HepG2 (cell line): Measurements from ENCODE around the gene SMCHD1. TPM values are rescaled to one million over a fixed set of nuclear protein-coding genes. Genes with fewer than 3 reads are reported as not detected.
A peak's percentile ranks its signal among the peaks of the same experiment; 100 is the strongest.

Experiments used
- ATAC-seq: fragments of 200-7000 bp; cut with Tn5 transposase; 3 replicates; pipeline ENCODE4 v1.9.1; 2020; ENCODE audit warnings: mild to moderate bottlenecking, moderate library complexity
- BruUV-seq: library from RNA; stranded (reverse); fragments of 400-500 nt; replicated peaks from 2 replicates; lab custom pipeline; 2021; lab: Mats Ljungman, UMichigan
- CTCF ChIA-PET: fragments of 300-600 bp; formaldehyde crosslinking; extraction: SDS; loops from one replicate; lab custom pipeline; 2021; ENCODE audit warnings: low total read pairs, inconsistent platforms, low intra/inter-chr PET ratio; lab: Yijun Ruan, JAX
- POLR2A ChIA-PET: fragments of 350-600 bp; sonication (Branson Sonifier 250); formaldehyde crosslinking; loops from one replicate; lab custom pipeline; 2020; ENCODE audit warnings: antibody characterized with exemption, inconsistent platforms; lab: Yijun Ruan, JAX
- DNase-seq: peaks from one replicate; pipeline ENCODE4 v3.0.0-alpha.2; 2015; ENCODE audit warnings: low spot score
- FAIRE-seq: peaks from 3 replicates; lab custom pipeline; 2011; peaks lifted over from hg19 to GRCh38; lab: Jason Lieb, UNC
- H2AFZ ChIP-seq: one replicate; pipeline ENCODE4 v1.6.1; 2011; ENCODE audit warnings: low read length, inconsistent platforms
- H3K27ac ChIP-seq: fragments of 300-600 bp; 3 replicates; pipeline ENCODE4 v1.8.0; 2011; ENCODE audit warnings: mixed run types, mild to moderate bottlenecking, mixed read lengths, low read length, inconsistent platforms; ENCODE audit not compliant: insufficient read depth; ENCODE audit errors: extremely low read length
- H3K27me3 ChIP-seq, 2 experiments: fragments of 200-600 bp in 1 of 2; 2 replicates in 1 of 2; 3 replicates in 1 of 2; pipeline versions ENCODE4 v1.6.0 to v1.8.0; 2011; ENCODE audit warnings: low read length in 2 of 2, mild to moderate bottlenecking in 2 of 2, moderate library complexity in 2 of 2, inconsistent platforms in 1 of 2; ENCODE audit not compliant: insufficient read depth in 2 of 2, control insufficient read depth in 1 of 2
- H3K36me3 ChIP-seq, 2 experiments: fragments of 200-600 bp in 1 of 2; replicated peaks in 1 of 2; 2 replicates in 1 of 2; 3 replicates in 1 of 2; pipeline versions ENCODE4 v1.5.1 to v1.8.0; 2011; ENCODE audit warnings: low read length in 2 of 2, inconsistent platforms in 1 of 2; ENCODE audit not compliant: insufficient read depth in 2 of 2, control insufficient read depth in 1 of 2
- H3K4me1 ChIP-seq: 2 replicates; pipeline ENCODE4 v1.5.1; 2012; ENCODE audit warnings: low read length, inconsistent platforms; ENCODE audit not compliant: insufficient read depth
- H3K4me2 ChIP-seq: 2 replicates; pipeline ENCODE4 v1.6.0; 2011; ENCODE audit warnings: low read depth, low read length, inconsistent platforms
- H3K4me3 ChIP-seq, 3 experiments: fragments of 200-600 bp in 1 of 3; sonication (generic), shearing (Covaris generic) in 1 of 3; replicated peaks in 1 of 3; 2 replicates each; pipeline ENCODE4 v1.5.1; 2011 to 2016; ENCODE audit warnings: low read length in 3 of 3, inconsistent platforms in 2 of 3, low read depth in 2 of 3, mild to moderate bottlenecking in 2 of 3, control low read depth in 1 of 3, mixed read lengths in 1 of 3; ENCODE audit not compliant: insufficient read depth in 1 of 3
- H3K79me2 ChIP-seq: one replicate; pipeline ENCODE4 v1.6.1; 2011; ENCODE audit warnings: low read length, inconsistent platforms; ENCODE audit not compliant: insufficient read depth
- H3K9ac ChIP-seq: 2 replicates; pipeline ENCODE4 v1.6.0; 2011; ENCODE audit warnings: mild to moderate bottlenecking, low read depth, low read length, inconsistent platforms; ENCODE audit not compliant: insufficient read depth
- H3K9me3 ChIP-seq: 2 replicates; pipeline ENCODE4 v1.5.1; 2012; ENCODE audit warnings: mild to moderate bottlenecking, low read length
- H4K20me1 ChIP-seq: 2 replicates; pipeline ENCODE4 v1.6.0; 2011; ENCODE audit warnings: inconsistent platforms, mild to moderate bottlenecking, low read length, moderate library complexity; ENCODE audit not compliant: insufficient read depth
- MAFK ChIP-seq, 2 experiments: IDR thresholded peaks in 1 of 2; conservative IDR thresholded peaks in 1 of 2; 2 replicates each; pipeline ENCODE4 v1.6.1; 2011; ENCODE audit warnings: improper control_type of control experiment in 2 of 2, low read length in 2 of 2
- PAF1 ChIP-seq: IDR thresholded peaks from 2 replicates; pipeline ENCODE4 v1.6.1; 2016; ENCODE audit warnings: missing genetic modification reagents, missing compliant biosample characterization
- ZHX1 ChIP-seq: sonication (generic); formaldehyde crosslinking; IDR thresholded peaks from 2 replicates; pipeline ENCODE4 v1.8.1; 2022; ENCODE audit warnings: low read depth, mild to moderate bottlenecking, missing genetic modification reagents
- ZNF205 ChIP-seq: IDR thresholded peaks from 2 replicates; pipeline ENCODE4 v1.6.1; 2018; ENCODE audit warnings: missing biosample characterization, missing genetic modification reagents
- ZNF441 ChIP-seq: sonication (generic); formaldehyde crosslinking; IDR thresholded peaks from 2 replicates; pipeline ENCODE4 v1.7.0; 2021; ENCODE audit warnings: missing genetic modification reagents, borderline replicate concordance
- ZNF564 ChIP-seq: sonication (generic); formaldehyde crosslinking; IDR thresholded peaks from 2 replicates; pipeline ENCODE4 v1.8.1; 2023; ENCODE audit warnings: mild to moderate bottlenecking, missing genetic modification reagents
- WGBS: methylation state at CpG from one replicate; pipeline ENCODE4 v1.1.6; 2017; ENCODE audit warnings: low lambda C conversion rate; 5-methylcytosine and 5-hydroxymethylcytosine counted together
- in situ Hi-C: cut with HindIII; loops from 2 replicates; pipeline ENCODE4 v1.10.0; 2017; ENCODE audit warnings: low pct_unique_long_range_greater_than_20kb; ENCODE audit not compliant: extremely low pct_ligation_motif_present
- intact Hi-C: fragments of 100-400 bp; cut with micrococcal nuclease; formaldehyde crosslinking; loops from one replicate; pipeline ENCODE4 v1.10.0; 2022; ENCODE audit not compliant: unreplicated experiment
- polyA plus RNA-seq, 8 experiments: library from polyadenylated mRNA; depleted of rRNA in 3 of 8; stranded (reverse) in 7 of 8; unstranded in 1 of 8; fragments of >200 nt; fragmentation: Illumina TruSeq in 4 of 8; extraction: Trizol in 4 of 8; gene quantifications; 2 replicates each; pipeline versions ENCODE4 v1.2.1 to v1.2.3, GENCODE V29; 2011 to 2016; ENCODE audit warnings: low read depth in 4 of 8, missing spikeins in 1 of 8, mixed read lengths in 1 of 8; ENCODE audit not compliant: insufficient read depth in 1 of 8
- total RNA-seq, 5 experiments: library from RNA; depleted of rRNA; stranded (reverse); fragments of >200 nt; fragmentation: Illumina TruSeq; extraction: Trizol; gene quantifications; 2 replicates each; pipeline ENCODE4 v1.2.3, GENCODE V29; 2016; ENCODE audit warnings: low read depth in 1 of 5
- TF ChIP-seq, protein P1 (sequence below): sonication (generic); formaldehyde crosslinking; conservative IDR thresholded peaks from 2 replicates; pipeline ENCODE4 v1.8.0; 2022; ENCODE audit warnings: mild to moderate bottlenecking, moderate library complexity, missing genetic modification reagents

SMCHD1 gene
- total and polyA plus RNA-seq, 2 of the 13 experiments (the other 11 are each of a cell fraction or from before 2014, with no cell fraction given), result 21.4 to 93.6 TPM

DNA sequence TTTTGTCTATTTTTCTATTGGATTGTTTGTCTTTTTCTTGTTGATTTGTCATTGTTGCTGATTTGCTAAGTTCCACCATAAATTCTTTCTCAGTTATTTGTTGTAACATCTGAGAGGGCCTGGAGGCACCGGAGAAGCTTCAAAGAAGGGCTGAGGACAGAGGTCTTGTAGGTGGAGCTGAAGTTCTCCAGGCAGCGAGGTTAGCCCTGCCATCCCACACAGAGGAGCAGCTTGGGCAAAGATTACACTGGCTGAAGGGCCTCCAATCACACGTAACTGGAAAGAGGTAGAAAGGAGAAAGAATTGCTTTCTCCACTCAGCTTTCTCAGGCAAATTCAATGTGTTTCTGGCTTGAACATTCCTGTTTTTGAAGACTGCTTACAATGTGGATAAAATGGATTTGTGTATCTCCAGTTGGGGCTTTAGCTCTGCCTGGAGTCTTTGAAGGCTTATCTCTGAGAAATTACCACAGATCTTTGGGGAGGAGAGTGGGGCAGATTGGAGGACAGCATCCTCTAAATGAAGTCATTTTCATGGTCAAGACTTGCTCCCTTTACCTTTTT lies 170.2 kb downstream of the SMCHD1 start:
- TF ChIP-seq, protein P1, sequence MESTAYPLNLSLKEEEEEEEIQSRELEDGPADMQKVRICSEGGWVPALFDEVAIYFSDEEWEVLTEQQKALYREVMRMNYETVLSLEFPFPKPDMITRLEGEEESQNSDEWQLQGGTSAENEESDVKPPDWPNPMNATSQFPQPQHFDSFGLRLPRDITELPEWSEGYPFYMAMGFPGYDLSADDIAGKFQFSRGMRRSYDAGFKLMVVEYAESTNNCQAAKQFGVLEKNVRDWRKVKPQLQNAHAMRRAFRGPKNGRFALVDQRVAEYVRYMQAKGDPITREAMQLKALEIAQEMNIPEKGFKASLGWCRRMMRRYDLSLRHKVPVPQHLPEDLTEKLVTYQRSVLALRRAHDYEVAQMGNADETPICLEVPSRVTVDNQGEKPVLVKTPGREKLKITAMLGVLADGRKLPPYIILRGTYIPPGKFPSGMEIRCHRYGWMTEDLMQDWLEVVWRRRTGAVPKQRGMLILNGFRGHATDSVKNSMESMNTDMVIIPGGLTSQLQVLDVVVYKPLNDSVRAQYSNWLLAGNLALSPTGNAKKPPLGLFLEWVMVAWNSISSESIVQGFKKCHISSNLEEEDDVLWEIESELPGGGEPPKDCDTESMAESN (CRISPR knock-in tag), result no peak
- TF ChIP-seq ZNF205 (no peak), PAF1 (CRISPR knock-in tag) (no peak), MAFK (conservative IDR thresholded peaks at IDR 0.05 in 1 of 2, IDR thresholded peaks at IDR 0.05 in 1 of 2; ENCODE audit: low read length in 2 of 2) (no peak), ZNF441 (CRISPR knock-in tag) (no peak)
- no TSS peak for BruUV-seq
- Histone ChIP-seq H3K4me2 (no peak overlapping the region), H4K20me1 (no peaks in the 10 kb centered on the region), H3K79me2 (no peaks in the 10 kb centered on the region), H3K4me1 (peaks cover 24% of the 10 kb centered on the region), H3K36me3 (no peaks in the 10 kb centered on the region), H2AFZ (no peak overlapping the region), H3K27me3 (peaks cover 0 to 8% of the 10 kb centered on the region in 2 experiments; a peak in 2 of 5 replicates), H3K9ac (no peak overlapping the region), H3K9me3 (no peaks in the 10 kb centered on the region), H3K4me3 (no peak overlapping the region), H3K27ac (no peak overlapping the region)
- in situ Hi-C loops, result no loop called here
- POLR2A ChIA-PET, result no interaction called here
- CTCF ChIA-PET, result no interaction called here
- FAIRE-seq (no peak), DNase-seq (no peak), ATAC-seq (peak; percentile 66)
- intact Hi-C loops, result no loop called here
- 0% methylated on average over 3 of the region's 3 CpGs for WGBS

- in situ Hi-C loops, result no loop called here
- H4K20me1 ChIP-seq, result no peaks in the 10 kb centered on the region
- peak overlapping the region; percentile 49 for H3K4me2 ChIP-seq
- 4% methylated on average over 10 of the region's 10 CpGs for WGBS
- intact Hi-C loops, result no loop called here
- no peak for TF ChIP-seq ZHX1 (CRISPR knock-in tag)
- TF ChIP-seq ZNF564 (CRISPR knock-in tag), result peak; percentile 73; the same call in 1 of the 2 replicates
- DNase-seq (no peak), FAIRE-seq (no peak), ATAC-seq (peak; percentile 58)
- no peaks in the 10 kb centered on the region for H3K36me3 ChIP-seq
- POLR2A ChIA-PET, result no interaction called here
- H3K79me2 ChIP-seq, result no peaks in the 10 kb centered on the region
- no peak overlapping the region for H3K9ac ChIP-seq
- H3K27ac ChIP-seq, result no peak overlapping the region
- H3K4me1 ChIP-seq, result peaks cover 24% of the 10 kb centered on the region
- no peak overlapping the region for H3K4me3 ChIP-seq
- H3K9me3 ChIP-seq, result no peaks in the 10 kb centered on the region
- no TSS peak for BruUV-seq
- CTCF ChIA-PET, result no interaction called here
- H3K27me3 ChIP-seq, result peaks cover 0 to 8% of the 10 kb centered on the region in 2 experiments; a peak in 2 of 5 replicates
- no peak overlapping the region for H2AFZ ChIP-seq
These were observed 171.1 kb downstream of the SMCHD1 start for GRCh38 chr18:2826581-2826980.
